SU-DHL-6 (cell line): Measurements from ENCODE around the gene CTNNBL1.

Experiments
- H2AFZ ChIP-seq: fragments of 200-600 bp; sonication (generic); 2 replicates; pipeline ENCODE4 v1.6.1; 2014; ENCODE audit warnings: low read depth, mild to moderate bottlenecking, moderate library complexity, mixed read lengths, antibody characterized with exemption, low read length; ENCODE audit not compliant: severe bottlenecking
- H3F3A ChIP-seq: fragments of 200-600 bp; shearing (Covaris generic); 2 replicates; pipeline ENCODE4 v1.6.0; 2016; ENCODE audit warnings: antibody characterized with exemption, mild to moderate bottlenecking; ENCODE audit not compliant: insufficient read depth
- H3K27ac ChIP-seq: fragments of 200-600 bp; sonication (generic); 2 replicates; pipeline ENCODE4 v1.5.1; 2016; ENCODE audit warnings: low read depth, mild to moderate bottlenecking, low read length, moderate library complexity, mixed read lengths
- H3K27me3 ChIP-seq: fragments of 200-600 bp; sonication (generic), shearing (Covaris generic); 2 replicates; pipeline ENCODE4 v1.6.0; 2014; ENCODE audit warnings: mild to moderate bottlenecking, low read length
- H3K36me3 ChIP-seq: fragments of 200-600 bp; sonication (generic); 2 replicates; pipeline ENCODE4 v1.6.1; 2014; ENCODE audit warnings: mild to moderate bottlenecking, low read length, mixed read lengths
- H3K4me2 ChIP-seq: fragments of 300-600, 200-600 bp; shearing (Covaris generic), sonication (generic); 2 replicates; pipeline ENCODE4 v1.6.0; 2014; ENCODE audit warnings: low read length, low read depth, mild to moderate bottlenecking; ENCODE audit not compliant: poor library complexity, severe bottlenecking
- H3K4me3 ChIP-seq: fragments of 200-600 bp; sonication (generic); 2 replicates; pipeline ENCODE4 v1.5.1; 2014; ENCODE audit warnings: antibody characterized with exemption, low read length, mild to moderate bottlenecking, mixed read lengths; ENCODE audit not compliant: insufficient read depth, poor library complexity, severe bottlenecking
- H3K79me2 ChIP-seq: fragments of 200-600 bp; sonication (generic); 2 replicates; pipeline ENCODE4 v1.6.1; 2014; ENCODE audit warnings: mild to moderate bottlenecking, low read length, moderate library complexity; ENCODE audit not compliant: insufficient read depth
- H3K9ac ChIP-seq: fragments of 200-600 bp; sonication (generic); 2 replicates; pipeline ENCODE4 v1.7.0; 2014; ENCODE audit warnings: mild to moderate bottlenecking, low read length
- H3K9me2 ChIP-seq: fragments of 200-600 bp; sonication (generic); replicated peaks from 2 replicates; pipeline ENCODE4 v1.6.1; 2014; ENCODE audit warnings: low read length; ENCODE audit not compliant: insufficient read depth
- H3K9me3 ChIP-seq: fragments of 200-600 bp; sonication (generic); 2 replicates; pipeline ENCODE4 v1.6.1; 2014; ENCODE audit warnings: low read length, mixed read lengths; ENCODE audit not compliant: insufficient read depth
- H4K20me1 ChIP-seq: fragments of 200-600 bp; sonication (generic); 2 replicates; pipeline ENCODE4 v1.6.1; 2014; ENCODE audit warnings: low read depth, mild to moderate bottlenecking, antibody characterized with exemption, low read length, moderate library complexity, mixed read lengths
- EZH2phosphoT487 ChIP-seq: fragments of 200-600 bp; sonication (generic), shearing (Covaris generic); conservative IDR thresholded peaks from 2 replicates; pipeline ENCODE4 v1.6.1; 2018; ENCODE audit warnings: mild to moderate bottlenecking, antibody characterized with exemption, low read length, moderate library complexity, mixed read lengths
- TF ChIP-seq, protein P1 (sequence below): fragments of 200-600 bp; sonication (generic); IDR thresholded peaks from one replicate; pipeline ENCODE4 v1.5.1; 2017; ENCODE audit warnings: antibody characterized with exemption, mild to moderate bottlenecking, low read length, moderate library complexity; ENCODE audit not compliant: insufficient read depth, poor library complexity, severe bottlenecking

CTNNBL1 gene

GRCh38 chr20:37745553-37745952, 51.7 kb downstream of the CTNNBL1 start:
- no peak overlapping the region for H3K4me3 ChIP-seq
- no peak for TF ChIP-seq EZH2phosphoT487
- TF ChIP-seq, protein P1, sequence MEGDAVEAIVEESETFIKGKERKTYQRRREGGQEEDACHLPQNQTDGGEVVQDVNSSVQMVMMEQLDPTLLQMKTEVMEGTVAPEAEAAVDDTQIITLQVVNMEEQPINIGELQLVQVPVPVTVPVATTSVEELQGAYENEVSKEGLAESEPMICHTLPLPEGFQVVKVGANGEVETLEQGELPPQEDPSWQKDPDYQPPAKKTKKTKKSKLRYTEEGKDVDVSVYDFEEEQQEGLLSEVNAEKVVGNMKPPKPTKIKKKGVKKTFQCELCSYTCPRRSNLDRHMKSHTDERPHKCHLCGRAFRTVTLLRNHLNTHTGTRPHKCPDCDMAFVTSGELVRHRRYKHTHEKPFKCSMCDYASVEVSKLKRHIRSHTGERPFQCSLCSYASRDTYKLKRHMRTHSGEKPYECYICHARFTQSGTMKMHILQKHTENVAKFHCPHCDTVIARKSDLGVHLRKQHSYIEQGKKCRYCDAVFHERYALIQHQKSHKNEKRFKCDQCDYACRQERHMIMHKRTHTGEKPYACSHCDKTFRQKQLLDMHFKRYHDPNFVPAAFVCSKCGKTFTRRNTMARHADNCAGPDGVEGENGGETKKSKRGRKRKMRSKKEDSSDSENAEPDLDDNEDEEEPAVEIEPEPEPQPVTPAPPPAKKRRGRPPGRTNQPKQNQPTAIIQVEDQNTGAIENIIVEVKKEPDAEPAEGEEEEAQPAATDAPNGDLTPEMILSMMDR, result no peak
- no peaks in the 10 kb centered on the region for H3K9me2 ChIP-seq
- H3K9ac ChIP-seq, result no peak overlapping the region
- H3K36me3 ChIP-seq, result no peaks in the 10 kb centered on the region
- no peaks in the 10 kb centered on the region; the same call in 1 of the 2 replicates for H3K79me2 ChIP-seq
- H3K4me2 ChIP-seq, result no peak overlapping the region
- no peaks in the 10 kb centered on the region for H4K20me1 ChIP-seq
- no peaks in the 10 kb centered on the region for H3K27me3 ChIP-seq
- no peak overlapping the region for H3K27ac ChIP-seq
- H3F3A ChIP-seq, result no peaks in the 10 kb centered on the region
- H2AFZ ChIP-seq, result no peak overlapping the region
- no peaks in the 10 kb centered on the region for H3K9me3 ChIP-seq

- Histone ChIP-seq H3K27ac (no peak overlapping the region), H3K9me2 (no peaks in the 10 kb centered on the region), H3K4me2 (no peak overlapping the region), H3K9me3 (no peaks in the 10 kb centered on the region), H3F3A (no peaks in the 10 kb centered on the region), H3K36me3 (no peaks in the 10 kb centered on the region), H3K9ac (no peak overlapping the region), H3K27me3 (no peaks in the 10 kb centered on the region), H3K79me2 (no peaks in the 10 kb centered on the region), H3K4me3 (no peak overlapping the region), H4K20me1 (no peaks in the 10 kb centered on the region), H2AFZ (no peak overlapping the region)
- TF ChIP-seq, protein P1, result no peak
- no peak for TF ChIP-seq EZH2phosphoT487
Measured at GRCh38 chr20:37748015-37748414, 54.2 kb downstream of the CTNNBL1 start.

DNA sequence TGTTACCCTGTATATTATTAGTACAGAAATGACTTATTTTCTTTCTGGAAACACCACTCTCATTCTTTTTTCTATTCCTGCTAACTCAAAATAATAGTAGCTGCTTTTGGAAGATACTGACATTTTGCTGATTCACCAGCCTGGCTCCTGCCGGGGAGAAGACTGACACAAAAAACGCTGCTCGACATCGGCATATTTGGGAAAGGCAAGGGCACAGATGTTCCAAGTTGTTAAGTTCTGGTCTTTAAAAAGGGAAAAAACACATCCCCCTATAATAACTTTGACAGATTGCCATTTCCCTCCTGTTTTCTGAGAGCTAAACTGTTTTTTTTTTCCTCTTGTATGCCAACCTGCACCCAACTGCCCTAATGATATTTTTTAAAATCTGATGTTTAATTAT, 55.4 kb downstream of the CTNNBL1 start:
- no peak overlapping the region for H3K27ac ChIP-seq

More for the DNA sequence above, 55.4 kb downstream of the CTNNBL1 start:
- no peak for TF ChIP-seq EZH2phosphoT487
- TF ChIP-seq, protein P1, result no peak
- Histone ChIP-seq H4K20me1 (no peaks in the 10 kb centered on the region), H3K4me2 (no peak overlapping the region), H2AFZ (no peak overlapping the region), H3K27me3 (no peaks in the 10 kb centered on the region), H3K36me3 (no peaks in the 10 kb centered on the region), H3K4me3 (no peak overlapping the region), H3K9ac (no peak overlapping the region), H3K9me3 (no peaks in the 10 kb centered on the region), H3K79me2 (no peaks in the 10 kb centered on the region), H3F3A (no peaks in the 10 kb centered on the region), H3K9me2 (no peaks in the 10 kb centered on the region)
